Spleen (tissue), 7 donors: Measurements from ENCODE around the gene CD2BP2.
"Not testable (repeated sequence)": the region's sequence is repeated elsewhere in the genome, so short reads cannot be mapped to it uniquely, and the experiment has no call there.

ENCODE experiments used
- CTCF ChIP-seq, 11 experiments: fragments of 200-600 bp in 7 of 11; fragments of 450-650 bp in 4 of 11; sonication (generic) in 4 of 11; IDR thresholded peaks in 8 of 11; conservative IDR thresholded peaks in 3 of 11; 1 replicate in 7 of 11; 2 replicates in 4 of 11; pipeline versions ENCODE4 v1.4.0 to v1.8.0; 2016 to 2021; ENCODE audit warnings: antibody characterized with exemption in 11 of 11, inconsistent platforms in 4 of 11, mild to moderate bottlenecking in 1 of 11
- POLR2A ChIP-seq, 3 donors: fragments of 450-650 bp; IDR thresholded peaks; one replicate each; pipeline ENCODE4 v1.5.1; 2017; ENCODE audit warnings: antibody characterized with exemption in 3 of 3, mild to moderate bottlenecking in 1 of 3
- donor health status: DM: no; HTN: no; CAD: no; lungs with moderate emphysema.
- donor health status: DM: no; HTN: no; CAD: no.
- donor health status: DM: no; HTN: no; CAD: no.

- not testable (repeated sequence) for TF ChIP-seq CTCF (IDR thresholded peaks at IDR 0.05 in 8 of 11, conservative IDR thresholded peaks at IDR 0.05 in 3 of 11); POLR2A (IDR thresholded peaks at IDR 0.05)
Measured at GRCh38 chr16:30318647-30319046, 36.5 kb downstream of the CD2BP2 start.
